Transverse colon (tissue), 4 donors: ENCODE data around the gene ARG2. TPM values are rescaled to one million over a fixed set of nuclear protein-coding genes. Genes with fewer than 3 reads are reported as not detected.
A peak's percentile ranks its signal among the peaks of the same experiment; 100 is the strongest.

Source experiments
- DNase-seq: peaks from one replicate; pipeline ENCODE4 v3.0.0-alpha.2; 2019
- H3K27ac ChIP-seq, 4 donors: fragments of 200-600 bp; sonication (generic); 2 replicates each; pipeline ENCODE4 v1.5.1; 2016 to 2018; ENCODE audit warnings: inconsistent platforms in 4 of 4
- H3K27me3 ChIP-seq: fragments of 200-600 bp; sonication (generic); 2 replicates; pipeline ENCODE4 v1.5.1; 2017; ENCODE audit warnings: inconsistent platforms
- H3K36me3 ChIP-seq, 4 donors: fragments of 200-600 bp; sonication (generic); 2 replicates each; pipeline ENCODE4 v1.5.1; 2017 to 2019; ENCODE audit warnings: inconsistent platforms in 4 of 4
- H3K4me1 ChIP-seq, 4 donors: fragments of 200-600 bp; sonication (generic); 2 replicates each; pipeline ENCODE4 v1.5.1; 2017 to 2020; ENCODE audit warnings: inconsistent platforms in 4 of 4
- H3K4me3 ChIP-seq, 4 donors: fragments of 200-600 bp; sonication (generic); 1 replicate in 1 of 4; 2 replicates in 3 of 4; pipeline versions ENCODE4 v1.5.1 to v1.6.1; 2017 to 2019; ENCODE audit warnings: inconsistent platforms in 4 of 4
- H3K9me3 ChIP-seq, 2 donors: fragments of 200-600 bp; sonication (generic); 2 replicates each; pipeline ENCODE4 v1.5.1; 2017 to 2019; ENCODE audit warnings: inconsistent platforms in 2 of 2
- EP300 ChIP-seq: sonication (generic); formaldehyde crosslinking; IDR thresholded peaks from one replicate; pipeline ENCODE4 v1.6.1; 2017; ENCODE audit warnings: antibody characterized with exemption, low read depth
- POLR2A ChIP-seq: fragments of 450-650 bp; IDR thresholded peaks from one replicate; pipeline ENCODE4 v1.6.1; 2016; ENCODE audit warnings: antibody characterized with exemption, mild to moderate bottlenecking, moderate library complexity
- POLR2AphosphoS5 ChIP-seq, 3 donors: sonication (generic); formaldehyde crosslinking; IDR thresholded peaks; one replicate each; pipeline ENCODE4 v1.6.1; 2016; ENCODE audit warnings: antibody characterized with exemption in 3 of 3
- WGBS, 2 donors: methylation state at CpG; one replicate each; pipeline ENCODE4 v1.1.5; 2018; ENCODE audit warnings: low coverage in 1 of 2; 5-methylcytosine and 5-hydroxymethylcytosine counted together
- in situ Hi-C, 4 donors: fragments of 200-750 bp; cut with MboI; loops; one replicate each; pipeline versions ENCODE4 v1.15.0 to v1.15.1; 2017; ENCODE audit warnings: low sequenced_read_pairs in 3 of 4, low pct_ligation_motif_present in 1 of 4, low pct_unique_long_range_greater_than_20kb in 1 of 4
- intact Hi-C: fragments of 100-400 bp; cut with DNase I; formaldehyde crosslinking; loops from one replicate; pipeline ENCODE4 v1.15.1; 2023; ENCODE audit warnings: low total_unique reads
- total RNA-seq, 4 donors: library from RNA; depleted of rRNA; stranded (reverse); fragments of >200 nt; gene quantifications; one replicate each; pipeline ENCODE4 v1.1.0, GENCODE V29; 2016
- TF ChIP-seq, protein P1 (sequence below), 5 experiments: fragments of 200-600 bp in 3 of 5; fragments of 450-650 bp in 2 of 5; sonication (generic) in 3 of 5; IDR thresholded peaks; 1 replicate in 2 of 5; 2 replicates in 3 of 5; pipeline ENCODE4 v1.5.1; 2016 to 2017; ENCODE audit warnings: antibody characterized with exemption in 5 of 5, inconsistent platforms in 3 of 5, mild to moderate bottlenecking in 2 of 5, moderate library complexity in 1 of 5

Gene ARG2
- total RNA-seq, 4 donors from 2014 or later: 7.5 to 18.8 (median 9.2) TPM; not detected in 1

DNA sequence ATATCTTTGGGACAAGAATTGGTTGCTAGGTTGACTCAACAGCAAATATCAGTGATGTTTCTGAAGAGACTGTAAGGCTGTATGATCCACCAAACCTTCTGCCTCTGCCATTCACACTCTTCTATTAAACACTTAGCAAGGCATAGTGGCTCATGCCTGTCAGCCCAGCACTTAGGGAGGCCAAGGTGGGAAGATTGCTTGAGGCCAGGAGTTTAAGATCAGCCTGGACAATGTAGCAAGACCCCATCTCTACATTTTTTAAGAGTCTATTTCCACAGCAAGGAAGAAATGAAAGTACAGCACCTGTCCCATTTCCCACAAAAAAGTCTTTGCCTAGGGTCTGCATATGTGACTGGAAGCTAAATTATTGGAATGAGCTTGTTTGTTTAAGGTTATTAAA, 7.8 kb downstream of the ARG2 start:
- intact Hi-C loops (no loop called here), in situ Hi-C loops (loop anchor here in 1 of 4 donors (10.0 kb wide), 1 partner anchor 47 kb away; the partner anchor contains the start of gene VTI1B)
- H3K27me3 ChIP-seq: no peaks in the 10 kb centered on the region
- DNase-seq: no peak
- no peak overlapping the region for H3K27ac ChIP-seq
- TF ChIP-seq, protein P1, sequence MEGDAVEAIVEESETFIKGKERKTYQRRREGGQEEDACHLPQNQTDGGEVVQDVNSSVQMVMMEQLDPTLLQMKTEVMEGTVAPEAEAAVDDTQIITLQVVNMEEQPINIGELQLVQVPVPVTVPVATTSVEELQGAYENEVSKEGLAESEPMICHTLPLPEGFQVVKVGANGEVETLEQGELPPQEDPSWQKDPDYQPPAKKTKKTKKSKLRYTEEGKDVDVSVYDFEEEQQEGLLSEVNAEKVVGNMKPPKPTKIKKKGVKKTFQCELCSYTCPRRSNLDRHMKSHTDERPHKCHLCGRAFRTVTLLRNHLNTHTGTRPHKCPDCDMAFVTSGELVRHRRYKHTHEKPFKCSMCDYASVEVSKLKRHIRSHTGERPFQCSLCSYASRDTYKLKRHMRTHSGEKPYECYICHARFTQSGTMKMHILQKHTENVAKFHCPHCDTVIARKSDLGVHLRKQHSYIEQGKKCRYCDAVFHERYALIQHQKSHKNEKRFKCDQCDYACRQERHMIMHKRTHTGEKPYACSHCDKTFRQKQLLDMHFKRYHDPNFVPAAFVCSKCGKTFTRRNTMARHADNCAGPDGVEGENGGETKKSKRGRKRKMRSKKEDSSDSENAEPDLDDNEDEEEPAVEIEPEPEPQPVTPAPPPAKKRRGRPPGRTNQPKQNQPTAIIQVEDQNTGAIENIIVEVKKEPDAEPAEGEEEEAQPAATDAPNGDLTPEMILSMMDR (IDR thresholded peaks at IDR 0.05): no peak
- TF ChIP-seq POLR2A (no peak), EP300 (no peak), POLR2AphosphoS5 (IDR thresholded peaks at IDR 0.05) (no peak)
- no peaks in the 10 kb centered on the region for H3K36me3 ChIP-seq
- H3K9me3 ChIP-seq: no peaks in the 10 kb centered on the region
- no peak overlapping the region for H3K4me3 ChIP-seq
- peaks cover 0 to 9% (median 4%) of the 10 kb centered on the region in 4 donors for H3K4me1 ChIP-seq

DNA sequence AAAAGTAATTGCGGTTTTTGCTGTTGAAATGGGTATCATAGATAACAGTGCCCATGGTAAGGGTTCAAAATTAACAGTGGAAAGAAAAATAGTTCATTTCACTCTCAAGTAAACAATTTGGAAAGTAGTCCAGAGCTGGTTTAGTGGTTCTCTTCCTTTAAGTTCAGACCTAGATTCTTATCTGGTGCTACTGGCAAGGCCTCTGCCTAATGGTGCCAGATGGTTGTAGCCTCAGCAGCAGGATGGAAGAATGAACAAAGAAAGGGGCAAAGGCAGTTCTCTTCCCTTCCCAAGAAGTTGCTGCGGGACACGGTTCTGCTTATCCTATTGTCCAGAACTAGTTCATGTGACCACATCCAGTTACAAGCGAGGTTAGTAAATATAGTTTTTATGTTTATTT, 10.5 kb downstream of the ARG2 start:
- no peak for DNase-seq
- 97% methylated on average over 4 of the region's 4 CpGs for WGBS, 2 donors
- Histone ChIP-seq H3K4me3 (no peak overlapping the region), H3K36me3 (no peaks in the 10 kb centered on the region), H3K27me3 (no peaks in the 10 kb centered on the region), H3K27ac (no peak overlapping the region), H3K4me1 (peaks cover 0 to 2% (median 0%) of the 10 kb centered on the region in 4 donors), H3K9me3 (no peaks in the 10 kb centered on the region)
- intact Hi-C loops: no loop called here
- in situ Hi-C loops: no loop called here
- TF ChIP-seq POLR2A: no peak
- TF ChIP-seq, protein P1 (IDR thresholded peaks at IDR 0.05): no peak
- no peak for TF ChIP-seq POLR2AphosphoS5 (IDR thresholded peaks at IDR 0.05)
- TF ChIP-seq EP300: no peak

DNA sequence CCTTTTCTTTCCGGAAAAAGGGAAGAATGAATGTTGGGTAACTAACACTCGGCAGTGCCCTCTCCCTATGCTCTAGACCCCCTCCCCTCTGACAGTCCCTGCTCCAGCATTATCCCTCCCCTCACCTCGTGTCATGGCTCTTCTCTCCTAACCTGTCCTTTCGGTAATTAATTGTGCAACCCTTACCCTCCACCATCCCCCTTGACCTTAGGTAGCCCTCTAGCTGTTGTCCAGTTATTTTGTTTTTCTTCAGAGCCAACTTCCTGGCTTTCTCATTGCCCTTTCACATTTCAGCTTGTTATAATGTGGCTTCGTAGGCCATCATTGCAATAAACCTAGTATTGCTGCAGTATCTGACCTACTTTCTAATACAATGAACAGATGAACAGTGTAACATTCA, 11.2 kb downstream of the ARG2 start:
- DNase-seq: no peak
- no peak for TF ChIP-seq POLR2AphosphoS5 (IDR thresholded peaks at IDR 0.05)
- no peak for TF ChIP-seq POLR2A
- no peak for TF ChIP-seq EP300
- TF ChIP-seq, protein P1 (IDR thresholded peaks at IDR 0.05): no peak
- intact Hi-C loops: no loop called here
- no peaks in the 10 kb centered on the region for H3K9me3 ChIP-seq
- in situ Hi-C loops: no loop called here
- H3K36me3 ChIP-seq: no peaks in the 10 kb centered on the region
- WGBS, 2 donors: 74 to 77% methylated on average over 3 to 5 of the region's 5 CpGs
- H3K27ac ChIP-seq: no peak overlapping the region
- no peak overlapping the region for H3K4me3 ChIP-seq
- H3K4me1 ChIP-seq: peaks cover 0 to 2% (median 0%) of the 10 kb centered on the region in 4 donors
- no peaks in the 10 kb centered on the region for H3K27me3 ChIP-seq

DNA sequence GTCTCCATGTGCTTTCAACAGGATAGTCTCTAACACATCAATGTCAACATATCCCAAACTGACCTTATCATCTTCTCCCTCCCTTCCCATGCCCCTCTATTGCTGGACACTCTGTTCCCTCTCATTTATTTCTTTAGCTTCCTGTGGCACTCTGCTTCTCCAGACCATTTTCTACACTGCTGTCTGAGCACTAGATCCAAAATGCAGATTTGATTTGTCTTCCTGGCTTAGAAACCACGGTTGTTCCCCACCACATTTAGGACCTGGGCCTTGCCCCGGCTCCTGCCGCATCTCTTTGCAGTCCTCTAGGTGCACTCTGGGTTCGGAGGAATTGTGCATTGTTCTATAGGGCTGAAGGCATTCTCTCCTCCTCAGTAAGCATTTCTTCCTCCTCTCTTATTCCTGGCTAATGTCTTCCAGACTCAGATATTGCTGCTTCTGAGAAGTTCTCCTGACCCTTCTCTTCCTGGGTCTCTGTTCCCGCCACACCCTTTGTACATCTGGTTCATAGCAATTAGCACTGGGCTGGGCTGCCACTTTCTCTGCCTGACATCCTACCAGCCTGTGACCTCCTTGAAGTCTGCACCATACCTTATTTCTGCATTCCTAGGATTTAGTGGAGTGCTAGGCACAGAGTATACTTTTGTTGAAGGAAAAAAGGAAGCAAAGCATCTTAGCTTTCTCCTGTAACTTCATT, 13.9 kb downstream of the ARG2 start:
- Histone ChIP-seq H3K27ac (no peak overlapping the region), H3K27me3 (no peaks in the 10 kb centered on the region), H3K4me1 (peaks cover 0 to 2% (median 0%) of the 10 kb centered on the region in 4 donors), H3K4me3 (no peak overlapping the region), H3K9me3 (no peaks in the 10 kb centered on the region), H3K36me3 (no peaks in the 10 kb centered on the region)
- in situ Hi-C loops: no loop called here
- intact Hi-C loops: no loop called here
- TF ChIP-seq POLR2AphosphoS5 (IDR thresholded peaks at IDR 0.05): no peak
- no peak for TF ChIP-seq EP300
- no peak for TF ChIP-seq POLR2A
- TF ChIP-seq, protein P1 (IDR thresholded peaks at IDR 0.05): no peak
- WGBS, 2 donors: 80 to 84% methylated on average over 5 of the region's 5 CpGs
- peak; percentile 32 for DNase-seq
